Hematopoietic multipotent progenitor cell treated with erythropoietin and hydrocortisone succinate and interleukin-3 and kit ligand, for 8 days (in vitro differentiated cells): ENCODE measurements around the gene MRPS30.
"Not testable (repeated sequence)": the region's sequence is repeated elsewhere in the genome, so short reads cannot be mapped to it uniquely, and the experiment has no call there.

Experiments used
- DNase-seq: peaks from one replicate; pipeline ENCODE4 v3.0.0-alpha.2; 2015

The MRPS30 gene

GRCh38 chr5:44824662-44825061 is 15.9 kb downstream of the MRPS30 start:
- DNase-seq = not testable (repeated sequence)

- DNase-seq = no peak
Measured at GRCh38 chr5:44827681-44828080, 18.9 kb downstream of the MRPS30 start.

DNA sequence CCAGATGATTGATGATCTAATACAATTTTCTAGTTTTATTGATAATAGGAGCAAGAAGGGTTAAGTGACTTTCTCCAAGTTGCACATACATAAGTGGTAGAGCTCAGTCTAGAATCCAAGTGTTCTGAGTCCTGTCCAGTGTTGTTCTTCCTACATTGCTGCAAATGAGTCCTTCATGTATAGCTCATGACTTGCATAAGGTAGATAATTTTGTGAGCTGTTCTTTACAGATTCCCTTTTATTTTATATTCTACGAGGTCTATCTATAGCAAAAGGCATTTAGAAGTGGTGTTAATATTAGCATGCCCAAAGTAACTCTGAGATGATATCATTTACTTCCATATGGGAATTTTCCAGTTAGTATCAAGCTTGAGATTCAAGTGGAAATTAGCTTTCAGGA is 20.0 kb downstream of the MRPS30 start:
- no peak for DNase-seq

DNA sequence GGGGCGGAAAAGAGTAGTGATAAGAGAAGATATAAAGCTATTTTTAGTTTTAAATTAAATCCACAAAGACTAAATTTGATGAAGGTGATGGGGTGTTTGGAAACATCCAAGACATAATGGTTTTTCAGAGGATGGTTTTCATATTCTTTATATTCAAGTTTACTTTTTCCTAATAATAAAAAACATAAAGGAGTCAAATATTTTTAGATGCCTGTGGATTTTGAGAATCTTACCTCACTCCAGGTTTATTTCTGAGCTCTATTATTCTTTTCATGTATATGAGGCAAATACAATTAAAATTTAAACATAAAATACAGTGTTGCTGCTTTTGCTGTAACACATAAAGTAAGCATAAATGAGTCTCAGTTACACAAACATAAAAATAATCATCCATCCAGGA is 22.2 kb downstream of the MRPS30 start:
- no peak for DNase-seq

DNA sequence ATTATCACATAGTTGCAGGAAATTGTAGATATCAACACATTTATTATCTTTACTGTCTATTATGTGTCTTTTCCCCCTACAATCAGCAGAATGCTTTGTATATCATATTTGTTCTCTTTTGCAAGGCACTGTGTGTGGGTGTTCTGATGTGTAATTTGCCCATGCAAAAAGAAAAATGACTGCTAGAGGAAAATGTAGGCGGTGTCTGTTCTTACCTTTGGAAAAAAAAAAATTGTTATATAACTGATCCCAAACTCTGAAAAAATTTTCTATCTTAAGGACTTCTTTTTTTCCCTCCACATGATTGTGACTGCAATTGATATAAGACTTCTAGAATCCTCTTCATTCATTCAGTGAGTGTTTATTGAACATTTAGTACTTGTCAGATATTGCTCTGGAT is 24.5 kb downstream of the MRPS30 start:
- DNase-seq = no peak

GRCh38 chr5:44835693-44836092 is 26.9 kb downstream of the MRPS30 start:
- no peak for DNase-seq

- no peak for DNase-seq
Measured at GRCh38 chr5:44839018-44839681, 30.4 kb downstream of the MRPS30 start.

GRCh38 chr5:44842496-44843282 is 33.9 kb downstream of the MRPS30 start:
- DNase-seq = no peak

GRCh38 chr5:44844744-44845143 is 36.0 kb downstream of the MRPS30 start:
- DNase-seq = no peak

GRCh38 chr5:44845777-44846176 is 37.0 kb downstream of the MRPS30 start:
- DNase-seq = no peak

- DNase-seq = no peak
Measured at GRCh38 chr5:44847206-44847852, 38.6 kb downstream of the MRPS30 start.

DNA sequence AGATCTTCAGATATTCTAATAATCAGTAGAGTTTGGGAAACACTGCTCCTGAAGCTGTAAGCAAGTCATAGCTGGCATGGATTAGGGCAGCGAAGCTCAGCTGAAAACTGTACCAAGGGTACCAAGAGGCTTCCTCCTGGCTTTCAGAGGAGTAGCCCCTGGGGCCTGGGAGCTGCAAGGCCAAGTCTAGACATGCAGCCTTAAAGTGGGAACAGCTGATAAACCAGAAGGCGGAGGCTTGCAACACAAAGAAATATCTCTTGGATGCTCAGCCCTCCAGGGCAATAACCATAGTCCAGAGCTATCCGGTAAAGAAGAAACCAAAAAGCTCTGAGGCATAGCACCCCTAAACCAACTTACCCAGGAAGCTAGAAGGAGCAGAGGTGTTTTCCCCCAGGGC is 51.5 kb downstream of the MRPS30 start:
- no peak for DNase-seq

GRCh38 chr5:44862808-44863207 is 54.1 kb downstream of the MRPS30 start:
- DNase-seq = no peak
